Ecto neural progenitor cell (in vitro differentiated cells): ENCODE data around the gene JMJD8.
"Not testable (repeated sequence)": the region's sequence is repeated elsewhere in the genome, so short reads cannot be mapped to it uniquely, and the experiment has no call there.

Experiments used
- DNase-seq: peaks from one replicate; pipeline ENCODE4 v3.0.0-alpha.2; 2018; ENCODE audit warnings: low spot score

JMJD8 gene

DNA sequence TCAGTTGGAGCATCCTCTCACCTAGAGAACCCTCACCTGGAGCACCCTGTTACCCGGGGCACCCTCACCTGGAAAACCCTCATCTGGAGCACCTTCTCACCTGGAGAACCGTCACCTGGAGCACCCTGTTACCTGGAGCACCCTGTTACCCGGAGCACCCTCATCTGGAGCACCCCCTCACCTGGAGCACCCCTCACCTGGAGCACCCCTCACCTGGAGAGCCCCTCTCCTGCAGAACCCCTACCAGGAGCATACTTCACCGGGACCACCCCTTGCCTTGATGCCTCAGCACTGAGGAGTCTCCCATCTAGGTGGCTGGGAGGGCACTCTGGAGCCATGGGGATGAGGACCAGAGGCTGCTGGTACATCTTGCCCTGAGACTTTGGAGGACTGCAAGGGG is 24.8 kb upstream of the JMJD8 start:
- no peak for DNase-seq

DNA sequence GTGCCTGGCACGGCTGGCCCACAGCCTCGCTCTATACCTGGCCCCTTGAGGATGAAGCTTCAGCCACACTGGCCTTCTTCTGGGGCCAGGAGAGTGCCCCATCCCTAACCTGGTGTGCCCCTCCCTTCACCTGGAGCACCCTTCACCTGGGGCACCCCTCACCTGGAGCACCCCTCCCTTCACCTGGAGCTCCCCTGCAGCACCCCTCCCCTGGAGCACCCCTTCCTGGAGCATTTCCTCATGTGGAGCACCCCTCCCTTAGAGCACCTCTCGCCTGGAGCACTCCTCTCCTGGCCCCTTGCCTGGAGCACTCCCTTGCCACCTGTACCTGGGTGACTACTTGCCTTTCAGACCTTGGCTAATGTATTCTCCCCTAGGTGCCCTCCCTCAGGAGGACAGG is 23.9 kb upstream of the JMJD8 start:
- no peak for DNase-seq

DNA sequence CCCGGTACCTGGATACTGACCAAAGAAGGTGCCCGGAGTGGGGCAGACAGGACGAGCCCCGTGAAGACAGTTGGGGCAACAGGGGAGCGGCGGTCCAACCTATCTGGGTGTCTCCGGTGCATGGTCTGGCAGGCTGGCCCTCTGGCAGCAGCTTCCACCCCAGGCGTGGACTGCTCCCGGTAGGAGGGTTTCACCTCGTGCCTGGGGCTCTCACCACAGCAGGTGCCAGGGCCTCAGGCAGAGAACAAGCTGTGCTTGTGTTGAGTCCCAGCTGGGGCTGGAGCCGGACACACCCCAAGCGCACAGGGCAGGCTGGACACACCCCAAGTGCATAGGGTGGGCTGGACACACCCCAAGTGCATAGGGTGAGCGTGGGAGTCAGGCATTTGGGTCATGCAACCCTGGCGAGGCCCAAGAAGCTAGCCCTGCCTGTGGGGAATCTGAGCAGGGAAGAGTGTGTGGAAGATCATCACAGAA is 23.0 kb upstream of the JMJD8 start:
- no peak for DNase-seq

DNA sequence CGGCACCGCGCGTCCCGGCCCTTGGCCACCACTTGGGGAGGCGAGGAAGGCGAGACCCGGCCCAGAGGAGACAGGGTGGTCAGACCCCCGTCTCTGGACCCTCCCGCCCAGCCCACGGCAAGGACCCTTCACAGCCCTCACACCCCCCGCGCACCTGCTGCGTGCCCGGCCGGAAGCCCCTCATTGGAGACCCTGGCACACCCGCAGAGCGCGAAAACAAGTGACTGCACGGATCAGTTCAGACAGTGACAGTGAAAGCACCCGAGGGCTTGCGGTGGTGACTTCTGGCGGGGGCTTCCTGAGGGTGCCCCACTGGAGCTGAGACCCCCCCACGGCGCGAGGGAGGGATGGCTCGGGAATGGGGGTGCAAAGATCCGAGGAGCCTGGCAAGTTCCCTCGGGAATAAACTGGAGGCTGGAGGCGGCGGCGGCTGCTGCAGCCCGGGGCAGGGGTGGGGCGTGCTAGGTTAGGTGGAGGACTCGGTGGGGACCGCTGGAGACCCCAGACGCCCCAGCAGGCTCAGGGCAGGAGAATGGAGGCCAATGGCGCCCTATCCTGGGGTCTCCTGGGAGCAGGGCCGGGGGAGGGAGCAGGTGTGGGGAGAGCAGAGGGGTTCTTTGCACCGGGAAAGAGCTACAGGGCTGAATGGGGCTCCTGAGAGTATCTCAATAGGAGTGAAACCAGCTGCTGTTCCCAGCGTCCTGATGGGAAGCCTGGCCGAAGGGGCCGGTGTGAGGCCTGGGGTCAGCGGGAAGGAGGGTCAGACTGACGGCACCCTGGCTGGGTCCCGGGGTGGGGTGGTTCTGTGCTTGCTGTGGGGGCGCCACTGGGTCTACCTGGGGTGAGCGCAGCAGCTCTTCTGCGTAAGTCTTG is 22.3 kb upstream of the JMJD8 start:
- no peak for DNase-seq

DNA sequence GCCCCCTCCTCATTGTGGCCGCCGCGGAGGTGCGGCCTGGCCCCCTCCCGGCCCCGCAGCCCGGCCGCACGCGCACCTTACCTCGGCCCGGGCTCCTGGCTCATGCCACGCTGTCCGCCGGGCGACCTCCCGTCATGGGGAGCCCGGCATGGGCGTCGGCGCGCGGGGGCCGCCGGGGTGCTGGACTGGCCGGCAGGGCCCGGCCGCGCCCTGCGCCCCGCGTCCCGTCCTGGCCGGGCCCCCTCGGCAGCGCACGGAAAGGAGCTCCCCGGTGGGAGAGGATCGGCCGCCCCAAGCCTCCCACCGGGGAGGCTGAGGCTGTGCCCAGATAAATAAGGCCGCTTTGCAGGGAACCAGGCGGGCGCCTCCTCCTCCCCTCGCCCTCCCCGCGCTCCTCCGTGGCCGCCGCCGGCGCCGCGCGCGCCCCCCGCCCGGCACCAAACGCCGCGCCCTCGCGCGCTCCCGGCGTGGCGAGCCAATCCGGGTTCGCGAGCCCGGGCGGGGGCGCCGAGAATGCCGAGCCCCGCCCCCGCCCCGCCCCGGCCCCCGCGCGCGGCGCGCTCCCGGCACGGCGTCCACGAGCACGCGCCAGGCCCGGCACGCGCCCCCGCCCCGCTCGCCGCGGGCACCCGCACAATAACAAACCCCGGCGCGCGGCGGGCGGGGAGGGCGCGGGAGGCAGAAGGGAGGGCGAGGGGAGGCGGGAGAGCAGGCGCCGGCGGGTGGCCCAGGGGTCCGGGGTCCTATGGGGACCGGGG is 21.5 kb upstream of the JMJD8 start, which contains the start of gene FBXL16:
Gene FBXL16, minus strand, starts transcription at position 371 of the 758 bp plus-strand sequence. CDS start 8,396 bp downstream, outside the sequence.
- no peak for DNase-seq

DNA sequence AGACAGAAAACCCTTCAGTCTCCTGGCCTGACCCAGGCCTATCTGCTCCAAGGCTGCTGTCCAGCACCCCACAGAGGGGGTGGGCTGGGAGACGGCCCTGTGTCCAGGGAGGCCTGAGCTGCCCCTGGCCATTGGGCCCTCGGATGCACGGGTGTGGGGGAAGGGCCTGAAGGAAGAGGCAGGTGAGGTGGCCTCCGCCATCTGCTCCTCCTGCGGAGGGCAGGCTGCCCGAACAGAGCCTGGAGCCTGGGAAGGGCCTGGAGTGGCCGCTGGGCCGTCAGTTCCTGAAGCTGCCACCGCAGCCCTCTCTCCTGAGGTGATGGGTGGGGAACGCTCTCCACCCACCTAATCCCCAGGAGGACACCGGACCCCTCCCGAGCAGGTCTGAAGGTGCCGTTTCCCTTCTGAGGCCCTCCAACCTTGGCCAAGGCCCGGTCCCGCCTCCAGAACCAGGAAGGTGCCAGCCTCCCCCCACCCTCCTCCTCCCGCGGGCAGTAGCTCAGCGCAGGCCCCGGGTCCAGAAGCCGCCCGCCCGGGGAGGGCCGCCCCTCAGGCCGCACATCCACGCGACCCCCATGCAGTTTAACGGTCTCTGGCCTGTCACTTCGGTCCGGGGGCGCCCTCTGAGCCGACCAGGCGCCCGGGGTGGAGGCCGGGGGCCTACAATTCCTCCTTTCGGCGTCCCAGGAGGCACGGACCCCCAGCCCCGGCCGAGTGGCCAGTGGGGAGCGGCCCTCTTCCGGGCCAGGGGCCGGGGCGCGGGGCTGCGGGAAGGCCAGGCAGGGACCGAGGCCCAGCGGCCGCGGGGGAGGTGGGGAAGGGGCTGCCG is 20.6 kb upstream of the JMJD8 start:
- no peak for DNase-seq

DNA sequence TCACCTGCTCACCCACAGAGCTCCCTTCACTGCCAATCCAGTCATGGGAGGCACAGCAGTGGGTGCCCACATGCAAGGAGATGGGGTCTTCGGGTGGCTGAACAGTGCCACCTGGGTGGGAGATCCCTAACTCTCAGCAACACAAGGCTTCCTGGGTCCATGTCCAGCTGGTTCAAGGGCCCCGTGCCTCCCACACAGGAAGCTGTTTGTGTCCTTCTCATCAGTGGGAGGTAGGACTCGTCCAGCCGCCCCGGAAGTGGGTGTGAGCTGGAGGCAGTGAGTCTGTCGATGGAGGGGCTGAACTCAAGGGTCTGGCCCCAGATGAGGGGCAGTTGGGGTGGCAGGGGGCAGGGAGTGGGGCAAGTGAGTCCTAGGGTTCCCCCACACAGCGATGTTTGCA is 19.9 kb upstream of the JMJD8 start:
- DNase-seq = no peak

DNA sequence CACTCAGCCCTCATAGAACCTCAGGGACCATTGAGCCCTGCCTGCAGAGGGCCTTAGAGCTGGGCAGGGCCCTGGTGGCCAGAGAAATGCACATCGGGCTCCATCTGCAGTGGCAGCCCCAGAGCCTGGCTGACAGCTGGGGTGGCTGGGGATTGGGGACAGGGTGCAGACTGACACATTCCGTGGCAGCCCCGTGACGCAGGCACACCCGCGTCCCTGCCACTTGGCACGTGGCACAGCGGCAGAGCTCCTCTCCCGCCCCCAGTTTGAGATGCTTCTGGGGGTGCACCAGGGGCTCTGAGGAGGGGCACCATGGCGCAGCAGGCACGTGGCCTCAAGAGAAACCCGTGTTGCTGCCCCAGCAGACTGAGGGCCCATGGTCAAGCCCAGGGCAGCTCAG is 19.3 kb upstream of the JMJD8 start:
- DNase-seq = no peak

DNA sequence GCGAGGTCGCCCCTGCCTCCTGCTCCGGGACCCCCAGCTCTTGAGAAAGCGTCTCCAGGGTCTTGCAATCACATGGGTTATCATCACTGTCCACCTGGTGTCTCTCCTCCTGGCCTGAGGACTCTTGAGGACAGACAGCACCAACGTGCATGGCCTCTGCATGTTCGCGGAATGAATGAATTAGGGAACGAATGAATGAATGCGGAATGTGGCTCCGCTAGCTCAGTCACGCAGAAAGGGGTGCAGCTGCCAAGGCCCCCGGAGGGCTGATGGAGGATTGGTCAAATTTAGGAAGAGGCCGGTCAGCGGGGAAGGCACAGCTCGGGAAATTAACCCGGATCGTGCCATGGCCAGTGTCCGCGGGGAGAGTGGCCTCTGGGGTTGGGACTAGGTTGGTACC is 18.2 kb upstream of the JMJD8 start:
- no peak for DNase-seq

DNA sequence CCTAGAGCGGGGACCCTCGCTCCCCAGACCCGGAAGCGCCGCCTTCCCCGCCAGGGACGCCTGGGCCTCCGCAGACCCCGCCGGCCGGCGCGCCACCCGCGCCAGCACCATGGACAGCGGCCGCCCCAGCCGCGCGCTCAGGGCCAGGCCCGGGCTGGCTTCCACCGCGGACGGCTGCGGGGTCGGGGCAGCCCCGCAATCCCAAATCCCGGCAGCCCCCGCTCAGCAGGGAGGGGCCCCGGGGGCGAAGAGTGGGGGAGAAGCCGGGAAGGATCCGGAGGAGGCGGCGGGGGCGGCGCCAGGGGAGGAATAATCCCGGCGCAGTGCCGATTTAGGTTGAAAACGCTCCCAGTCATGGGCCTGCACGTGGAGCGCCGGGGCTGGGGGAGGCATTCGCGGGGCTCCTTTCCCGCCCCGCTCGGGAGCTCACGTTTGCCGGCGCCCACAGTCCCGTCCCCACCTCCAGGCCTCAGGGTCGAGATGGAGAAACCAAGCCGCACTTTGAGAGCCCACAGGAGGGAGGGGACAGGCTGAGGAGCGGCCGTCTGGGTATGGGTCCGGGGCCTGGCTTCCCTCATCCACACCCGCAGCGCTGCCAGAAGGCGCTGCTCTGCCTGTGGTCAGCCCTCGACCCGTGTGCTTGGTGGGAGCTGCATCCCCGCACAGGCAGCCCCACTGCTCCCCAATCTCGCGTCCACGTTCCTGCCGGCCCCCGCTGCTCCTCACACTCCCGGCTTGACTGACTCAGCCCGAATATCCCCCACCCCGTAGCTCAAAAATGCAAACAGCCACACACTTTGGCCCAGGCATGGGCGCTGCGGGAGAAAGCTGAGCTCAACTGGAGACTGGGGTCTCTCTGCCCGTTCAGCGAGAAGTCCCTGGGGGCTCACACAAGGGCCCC is 16.8 kb upstream of the JMJD8 start:
- DNase-seq = peak; percentile 86

DNA sequence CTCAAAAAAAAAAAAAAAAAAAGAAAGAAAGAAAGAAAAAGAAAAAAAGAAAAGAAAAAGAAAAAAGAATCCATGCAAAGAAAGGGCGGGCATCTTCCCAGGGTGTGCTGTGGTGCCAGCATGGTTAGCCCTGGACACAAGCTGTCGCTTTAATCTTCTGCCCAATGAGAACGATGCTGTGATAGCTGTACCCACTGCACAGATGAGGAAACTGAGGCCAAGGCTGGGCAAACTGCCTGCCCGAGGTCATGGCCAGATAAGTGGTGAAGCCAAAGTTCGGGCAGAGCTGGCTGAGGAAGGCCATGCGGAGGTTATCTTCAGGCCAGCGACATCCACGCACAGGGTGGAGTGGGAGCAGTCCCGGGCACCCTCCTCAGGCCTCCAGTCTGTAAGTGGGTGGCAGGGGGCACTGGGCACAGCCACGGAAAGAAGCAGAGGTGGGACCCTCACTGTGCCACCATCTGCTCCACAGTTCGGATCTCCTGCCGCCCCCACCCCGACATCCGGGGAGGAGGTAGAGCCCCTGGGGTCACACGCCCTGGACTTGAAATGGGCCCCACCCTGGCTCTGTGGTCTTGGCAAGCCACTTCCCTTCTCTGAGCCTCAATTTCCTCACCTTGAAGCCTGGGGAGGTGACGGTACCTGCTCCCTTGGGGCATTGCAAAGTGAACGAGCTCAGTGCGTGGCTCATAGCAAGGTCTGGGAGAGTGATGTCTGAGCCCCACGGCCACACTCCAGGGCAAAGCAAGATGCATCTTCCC is 15.0 kb upstream of the JMJD8 start:
- DNase-seq = no peak

DNA sequence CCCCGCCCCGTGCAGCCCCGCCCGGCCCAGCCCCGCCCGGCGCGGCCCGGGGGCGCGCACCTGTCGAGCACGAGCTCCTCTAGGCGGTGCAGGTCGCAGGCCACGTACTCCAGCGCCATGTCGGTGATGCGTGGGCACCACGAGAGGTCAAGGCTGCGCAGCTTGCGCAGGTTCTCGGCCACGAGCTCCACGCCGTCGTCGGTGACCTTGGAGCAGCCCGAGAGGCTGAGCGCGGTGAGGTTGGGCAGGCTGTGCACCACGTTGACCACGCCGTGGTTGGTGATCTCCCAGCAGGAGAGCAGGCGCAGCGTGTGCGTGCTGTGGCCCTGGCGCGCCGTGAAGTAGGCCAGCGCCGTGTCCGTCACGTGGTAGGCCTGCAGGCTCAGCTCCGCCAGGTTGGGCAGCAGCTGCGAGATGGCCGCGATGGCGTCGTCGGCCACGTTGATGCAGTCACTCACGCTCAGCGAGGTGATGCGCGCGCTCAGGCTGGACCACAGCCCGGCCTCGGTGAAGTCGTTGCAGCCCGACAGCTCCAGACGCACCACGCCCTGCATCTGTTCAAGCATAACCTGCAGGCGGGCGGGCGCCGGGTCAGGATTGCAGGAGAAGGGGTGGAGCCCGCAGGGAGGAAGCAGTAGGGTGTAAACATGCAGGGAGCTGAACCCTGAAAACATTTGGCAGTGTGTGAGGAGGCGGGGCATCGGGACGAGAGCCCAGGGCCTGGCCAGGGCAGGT is 11.4 kb upstream of the JMJD8 start:
- no peak for DNase-seq

DNA sequence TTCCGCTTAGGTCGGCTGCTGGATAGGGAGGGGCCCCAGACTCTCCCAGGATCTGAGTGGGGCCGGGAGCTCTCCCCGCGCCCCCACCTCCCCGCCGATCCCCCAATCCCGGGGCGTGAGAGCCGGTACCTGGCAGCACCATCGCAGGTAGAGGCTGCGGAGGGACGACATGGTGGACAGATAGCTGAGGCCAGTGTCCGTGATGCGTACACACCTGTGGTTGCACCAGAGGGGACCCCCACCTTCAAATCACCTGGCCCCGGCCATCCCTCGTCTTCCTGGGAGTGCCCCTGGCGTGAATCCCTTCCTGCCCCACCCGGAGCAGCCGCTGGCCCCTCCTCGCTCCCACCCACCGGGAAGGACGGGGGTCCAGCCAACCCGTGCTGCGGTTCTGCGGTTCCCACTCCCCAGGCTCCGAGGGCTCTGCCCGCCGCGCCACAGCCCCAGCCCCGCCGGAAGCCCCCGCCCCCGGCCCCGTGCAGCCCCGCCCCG is 10.8 kb upstream of the JMJD8 start:
- no peak for DNase-seq

DNA sequence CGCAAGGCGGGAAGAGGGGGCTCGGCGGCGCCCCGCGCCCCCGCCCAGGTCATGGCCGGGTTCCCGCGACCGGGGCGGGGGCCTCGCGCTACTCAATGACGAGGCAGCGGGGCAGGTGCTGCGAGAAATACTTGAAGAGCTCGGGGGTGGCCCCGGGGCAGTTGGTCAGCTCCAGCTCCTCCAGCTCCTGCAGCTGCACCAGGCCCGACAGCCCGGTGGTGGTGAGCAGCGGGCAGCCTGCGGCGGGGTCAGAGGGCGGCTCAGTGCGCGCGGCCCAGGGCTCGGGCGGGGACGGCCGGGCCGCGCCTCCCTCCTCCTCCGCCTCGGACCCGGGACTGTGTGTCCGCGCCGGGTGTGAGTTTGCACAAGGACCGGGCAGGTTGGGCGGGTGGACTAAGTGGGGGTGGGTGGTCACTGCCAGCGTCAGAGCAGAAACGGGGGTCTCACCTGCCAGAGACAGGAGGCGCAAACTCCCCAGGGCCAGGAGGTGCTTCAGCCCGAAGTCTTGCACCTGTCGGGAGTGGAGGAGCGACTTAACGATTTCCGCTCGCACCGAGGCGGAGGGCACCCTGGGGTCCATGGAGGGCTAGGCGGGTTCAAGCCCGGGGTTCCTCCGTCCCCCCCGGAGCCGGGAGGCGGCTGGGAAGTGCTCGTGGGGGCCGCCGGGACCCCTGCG is 10.2 kb upstream of the JMJD8 start:
- DNase-seq = peak; percentile 77

DNA sequence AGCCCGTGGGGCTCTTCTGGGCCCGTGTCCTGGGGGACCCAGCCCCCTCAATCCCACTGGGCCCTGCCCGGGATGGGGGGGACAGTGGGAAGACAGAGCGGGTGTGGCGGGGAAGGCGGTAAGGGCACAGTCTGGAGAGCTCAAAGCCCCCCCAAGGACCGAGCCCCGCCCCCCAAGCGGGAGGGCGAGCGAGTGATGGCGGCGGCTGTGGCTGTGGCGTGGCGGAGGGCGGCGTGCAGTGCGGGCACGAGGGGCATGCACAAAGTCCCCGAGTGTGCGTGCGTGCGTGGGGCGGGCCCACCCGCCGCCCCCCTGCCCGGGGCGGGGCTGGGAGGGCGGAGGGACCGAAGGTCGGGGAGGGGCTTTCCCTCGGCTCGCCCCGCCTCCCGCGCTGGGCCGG is 9.6 kb upstream of the JMJD8 start:
- no peak for DNase-seq

DNA sequence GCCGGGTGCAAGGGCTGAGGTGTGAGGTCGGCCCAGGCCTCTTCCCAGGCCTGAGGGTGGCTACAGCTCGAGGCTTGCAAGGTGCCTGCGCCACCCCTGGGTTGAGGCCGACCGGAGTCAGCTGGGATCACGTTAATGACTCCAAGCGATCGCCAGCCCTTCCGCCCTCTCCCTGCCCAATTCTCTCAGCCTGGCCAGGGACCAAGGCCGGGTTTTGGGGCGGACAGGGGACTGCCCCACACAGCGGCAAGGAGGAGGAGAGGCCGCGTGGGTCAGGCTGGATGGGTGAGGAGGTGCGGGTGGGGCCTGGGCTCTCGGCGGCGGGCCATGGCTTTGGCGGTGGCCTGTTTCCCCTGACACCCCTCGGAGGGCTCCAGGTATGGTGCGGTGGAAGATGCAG is 9.2 kb upstream of the JMJD8 start:
- DNase-seq = no peak

DNA sequence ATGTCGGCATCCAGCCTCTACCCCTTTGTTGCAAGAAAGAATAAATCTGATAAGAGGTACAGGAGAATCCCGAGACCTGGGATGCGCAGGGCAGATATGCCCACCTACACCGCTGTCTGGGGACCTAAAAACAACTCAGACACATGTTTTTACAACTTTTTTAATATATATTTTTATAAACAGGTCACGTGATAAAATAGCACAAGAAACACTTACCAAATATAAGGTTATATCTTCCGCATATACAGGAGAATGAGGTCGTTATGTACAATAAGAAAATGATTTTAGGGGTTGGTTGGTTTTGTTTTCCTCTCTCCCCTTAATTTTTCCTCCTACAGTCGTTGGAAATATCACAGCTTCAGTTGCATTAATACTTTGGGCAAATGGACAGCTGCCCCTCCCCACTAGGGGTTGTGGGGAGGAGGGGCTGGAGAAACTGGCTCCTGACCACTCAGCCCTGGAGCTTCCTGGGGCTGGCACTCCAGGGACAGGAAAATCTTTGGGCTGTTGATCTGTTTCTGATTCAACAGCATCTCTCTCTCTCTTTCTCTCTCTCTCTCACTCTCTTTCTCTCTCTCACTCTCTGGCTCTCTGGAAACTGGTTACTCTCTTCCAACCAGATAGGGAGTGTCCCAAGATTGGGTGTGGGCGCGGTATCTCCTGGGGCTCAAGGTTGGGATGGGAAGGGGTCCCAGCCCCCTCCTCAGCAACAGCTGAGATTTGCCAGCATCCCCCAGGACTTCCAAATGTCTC is 8.4 kb upstream of the JMJD8 start:
- no peak for DNase-seq

DNA sequence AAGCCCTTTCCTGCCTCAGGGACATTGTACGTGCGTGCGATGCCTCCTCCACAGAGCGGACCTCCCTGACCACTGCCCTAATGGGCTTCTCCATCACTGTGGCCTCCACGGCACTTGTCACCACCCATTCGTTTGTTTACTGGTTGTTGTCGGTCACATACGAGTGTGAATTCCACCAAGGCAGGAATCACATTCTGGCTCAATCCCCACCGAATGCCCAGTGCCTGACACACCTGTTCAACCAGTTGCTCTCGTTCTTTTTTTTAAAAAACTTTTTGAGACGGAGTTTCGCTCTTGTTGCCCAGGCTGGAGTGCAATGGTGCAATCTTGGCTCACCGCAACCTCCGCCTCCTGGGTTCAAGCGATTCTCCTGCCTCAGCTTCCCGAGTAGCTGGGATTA is 7.1 kb upstream of the JMJD8 start:
- DNase-seq = not testable (repeated sequence)
